Measurements from ENCODE around the gene OR5M11. TPM values are rescaled to one million over a fixed set of nuclear protein-coding genes. Genes with fewer than 3 reads are reported as not detected.

OR5M11 gene
- total RNA-seq, 1 donor from 2014 or later: not detected

- Histone ChIP-seq H3K27me3 (ENCODE audit: control insufficient read depth in 3 of 3, insufficient read depth in 3 of 3, low read length in 3 of 3) (no peaks in the 10 kb centered on the region), H3K9ac (ENCODE audit: low read depth in 1 of 3, low read length in 3 of 3) (no peak overlapping the region), H3K4me3 (ENCODE audit: low read length in 3 of 3) (no peak overlapping the region), H3K4me1 (ENCODE audit: control insufficient read depth in 3 of 3, insufficient read depth in 3 of 3, low read length in 3 of 3) (no peaks in the 10 kb centered on the region), H3K36me3 (ENCODE audit: control insufficient read depth in 3 of 3, insufficient read depth in 3 of 3, low read length in 3 of 3) (no peaks in the 10 kb centered on the region), H3K9me3 (ENCODE audit: control insufficient read depth in 3 of 3, low read length in 3 of 3) (no peaks in the 10 kb centered on the region), H3K27ac (ENCODE audit: low read depth, low read length) (no peak overlapping the region)
These were observed 29.8 kb downstream of the OR5M11 start for GRCh38 chr11:56513280-56513679.

GRCh38 chr11:56509439-56509838 is 33.6 kb downstream of the OR5M11 start:
- H3K36me3 ChIP-seq (ENCODE audit: control insufficient read depth in 3 of 3, insufficient read depth in 3 of 3, low read length in 3 of 3): no peaks in the 10 kb centered on the region
- no peaks in the 10 kb centered on the region for H3K9me3 ChIP-seq (ENCODE audit: control insufficient read depth in 3 of 3, low read length in 3 of 3)
- no peak overlapping the region for H3K9ac ChIP-seq (ENCODE audit: low read depth in 1 of 3, low read length in 3 of 3)
- H3K4me1 ChIP-seq (ENCODE audit: control insufficient read depth in 3 of 3, insufficient read depth in 3 of 3, low read length in 3 of 3): no peaks in the 10 kb centered on the region
- H3K27me3 ChIP-seq (ENCODE audit: control insufficient read depth in 3 of 3, insufficient read depth in 3 of 3, low read length in 3 of 3): no peaks in the 10 kb centered on the region
- no peak overlapping the region for H3K4me3 ChIP-seq (ENCODE audit: low read length in 3 of 3)
- no peak overlapping the region for H3K27ac ChIP-seq (ENCODE audit: low read depth, low read length)

DNA sequence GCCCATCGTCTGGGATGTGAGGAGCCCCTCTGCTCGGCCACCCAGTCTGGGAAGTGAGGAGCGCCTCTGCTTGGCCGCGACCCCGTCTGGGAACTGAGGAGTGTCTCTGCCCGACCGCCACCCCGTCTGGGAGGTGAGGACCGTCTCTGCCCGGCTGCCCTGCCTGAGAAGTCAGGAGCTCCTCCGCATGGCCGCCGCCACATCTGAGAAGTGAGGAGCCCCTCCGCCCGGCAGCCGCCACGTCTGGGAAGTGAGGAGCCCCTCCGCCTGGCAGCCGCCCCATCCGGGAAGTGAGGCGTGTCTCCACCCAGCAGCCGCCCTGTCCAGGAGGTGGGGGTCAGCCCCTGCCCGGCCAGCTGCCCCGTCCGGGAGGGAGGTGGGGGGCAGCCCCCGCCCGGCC is 46.0 kb downstream of the OR5M11 start:
- no peaks in the 10 kb centered on the region for H3K27me3 ChIP-seq (ENCODE audit: control insufficient read depth in 3 of 3, insufficient read depth in 3 of 3, low read length in 3 of 3)
- no peaks in the 10 kb centered on the region for H3K9me3 ChIP-seq (ENCODE audit: control insufficient read depth in 3 of 3, low read length in 3 of 3)
- no peaks in the 10 kb centered on the region for H3K36me3 ChIP-seq (ENCODE audit: control insufficient read depth in 3 of 3, insufficient read depth in 3 of 3, low read length in 3 of 3)
- H3K9ac ChIP-seq (ENCODE audit: low read depth in 1 of 3, low read length in 3 of 3): no peak overlapping the region
- H3K4me3 ChIP-seq (ENCODE audit: low read length in 3 of 3): no peak overlapping the region
- H3K27ac ChIP-seq (ENCODE audit: low read depth, low read length): no peak overlapping the region
- H3K4me1 ChIP-seq (ENCODE audit: control insufficient read depth in 3 of 3, insufficient read depth in 3 of 3, low read length in 3 of 3): no peaks in the 10 kb centered on the region

DNA sequence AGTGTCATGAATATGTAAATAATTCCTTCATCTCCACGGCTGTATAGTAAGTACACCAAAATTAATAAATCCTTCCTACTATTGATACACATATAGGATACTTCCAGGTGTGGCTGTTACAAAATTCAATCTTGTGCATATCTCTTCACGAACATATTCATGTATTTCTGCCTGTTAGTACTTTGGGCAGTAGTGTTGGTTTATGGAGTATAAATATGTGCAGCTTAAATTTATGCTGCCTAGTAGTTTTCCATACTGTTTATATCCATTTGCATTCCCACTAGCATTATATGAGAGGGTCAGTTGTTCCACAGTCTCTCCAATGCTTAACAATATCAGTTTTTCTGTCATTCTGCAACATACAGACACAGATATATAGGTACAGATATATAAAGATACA is 47.9 kb downstream of the OR5M11 start:
- Histone ChIP-seq H3K27me3 (ENCODE audit: control insufficient read depth in 3 of 3, insufficient read depth in 3 of 3, low read length in 3 of 3) (no peaks in the 10 kb centered on the region), H3K9me3 (ENCODE audit: control insufficient read depth in 3 of 3, low read length in 3 of 3) (no peaks in the 10 kb centered on the region), H3K4me1 (ENCODE audit: control insufficient read depth in 3 of 3, insufficient read depth in 3 of 3, low read length in 3 of 3) (no peaks in the 10 kb centered on the region), H3K4me3 (ENCODE audit: low read length in 3 of 3) (no peak overlapping the region), H3K27ac (ENCODE audit: low read depth, low read length) (no peak overlapping the region), H3K36me3 (ENCODE audit: control insufficient read depth in 3 of 3, insufficient read depth in 3 of 3, low read length in 3 of 3) (no peaks in the 10 kb centered on the region), H3K9ac (ENCODE audit: low read depth in 1 of 3, low read length in 3 of 3) (no peak overlapping the region)

Other genes with a start within 250 kb of the OR5M11 start
- not detected for gene OR8K3, start 228.1 kb downstream of the OR5M11 start, total RNA-seq
- gene OR8K1, start 197.2 kb downstream of the OR5M11 start, total RNA-seq: not detected
- gene OR8J1, start 189.0 kb downstream of the OR5M11 start, total RNA-seq: not detected
- gene OR8U1, start 167.6 kb downstream of the OR5M11 start, total RNA-seq: not detected
- not detected for gene OR5AL1, start 130.6 kb downstream of the OR5M11 start, total RNA-seq
- gene OR5M3, start 69.9 kb downstream of the OR5M11 start, total RNA-seq: not detected
- not detected for gene OR5M8, start 51.9 kb downstream of the OR5M11 start, total RNA-seq
- gene OR5M10, start 34.5 kb upstream of the OR5M11 start, total RNA-seq: not detected
- not detected for gene OR5M1, start 71.6 kb upstream of the OR5M11 start, total RNA-seq
- gene OR5AP2, start 99.2 kb upstream of the OR5M11 start, total RNA-seq: not detected
- gene OR5AR1, start 120.4 kb upstream of the OR5M11 start, total RNA-seq: not detected
- not detected for gene OR9G1, start 155.8 kb upstream of the OR5M11 start, total RNA-seq
- not detected for gene OR9G4, start 205.4 kb upstream of the OR5M11 start, total RNA-seq

All from skeletal muscle tissue (tissue), 4 donors.